ENCODE results near the gene DKK1. TPM values are rescaled to one million over a fixed set of nuclear protein-coding genes. Genes with fewer than 3 reads are reported as not detected.
A peak's percentile ranks its signal among the peaks of the same experiment; 100 is the strongest.

DKK1 gene
- total RNA-seq, 1 experiment from 2014 or later, result 75.2 TPM

- no peak overlapping the region for H3K27ac ChIP-seq
- no peaks in the 10 kb centered on the region for H3K9me2 ChIP-seq (ENCODE audit: insufficient read depth)
- peak overlapping the region; percentile 81 for H3K4me3 ChIP-seq
- BruUV-seq (replicated peaks), result no TSS peak
- TF ChIP-seq EZH2 (IDR thresholded peaks at IDR 0.05; ENCODE audit: low read depth), result no peak
- intact Hi-C loops (cut with micrococcal nuclease; ENCODE audit: unreplicated experiment), result no loop called here
- peaks cover 12% of the 10 kb centered on the region for H3K9me3 ChIP-seq (ENCODE audit: insufficient read depth, low read depth)
- H3K4me1 ChIP-seq (replicated peaks; ENCODE audit: insufficient read depth), result peaks cover 65% of the 10 kb centered on the region
- DNase-seq, result no peak
- H3K36me3 ChIP-seq (ENCODE audit: low read depth), result peaks cover 18% of the 10 kb centered on the region; the same call in 1 of the 2 replicates
- POLR2A ChIA-PET (ENCODE audit: unreplicated experiment), result no interaction called here
- peak overlapping the region; percentile 93 for H3K4me2 ChIP-seq
- H4K20me1 ChIP-seq (ENCODE audit: insufficient read depth), result no peaks in the 10 kb centered on the region
- no peaks in the 10 kb centered on the region for H3K27me3 ChIP-seq (ENCODE audit: insufficient read depth, low read depth)
- H2AFZ ChIP-seq, result no peak overlapping the region
- H3K79me2 ChIP-seq (ENCODE audit: low read depth), result peaks cover 28% of the 10 kb centered on the region
- peaks cover 40% of the 10 kb centered on the region for H3F3A ChIP-seq (ENCODE audit: insufficient read depth, low read depth)
- CTCF ChIA-PET, result interaction anchor here (0.5 to 1.2 kb wide), 2 partner anchors 8 to 68 kb away, joined by 5 to 14 read pairs; no protein-coding TSS in a partner anchor
Observed at GRCh38 chr10:52316001-52316400, 1.9 kb downstream of the DKK1 start.

- Histone ChIP-seq H4K20me1 (ENCODE audit: insufficient read depth) (no peaks in the 10 kb centered on the region), H3K27ac (peak overlapping the region; percentile 77; the same call in 1 of the 2 replicates), H3K27me3 (ENCODE audit: insufficient read depth, low read depth) (no peaks in the 10 kb centered on the region), H3K36me3 (ENCODE audit: low read depth) (peaks cover 18% of the 10 kb centered on the region; the same call in 1 of the 2 replicates), H3K4me2 (peak overlapping the region; percentile 93), H3K4me3 (peak overlapping the region; percentile 81; the same call in 1 of the 2 replicates), H3F3A (ENCODE audit: insufficient read depth, low read depth) (peaks cover 40% of the 10 kb centered on the region), H2AFZ (no peak overlapping the region), H3K9me2 (ENCODE audit: insufficient read depth) (no peaks in the 10 kb centered on the region), H3K79me2 (ENCODE audit: low read depth) (peaks cover 28% of the 10 kb centered on the region), H3K4me1 (replicated peaks; ENCODE audit: insufficient read depth) (peaks cover 65% of the 10 kb centered on the region), H3K9me3 (ENCODE audit: insufficient read depth, low read depth) (peaks cover 17% of the 10 kb centered on the region)
- ChIA-PET POLR2A (ENCODE audit: unreplicated experiment) (interaction anchor here (0.7 kb wide), 1 partner anchor 250 kb away, joined by 5 read pairs; no protein-coding TSS in a partner anchor), CTCF (interaction anchor here (0.5 to 1.2 kb wide), 2 partner anchors 9 to 67 kb away, joined by 5 to 14 read pairs; no protein-coding TSS in a partner anchor)
- DNase-seq, result no peak
- intact Hi-C loops (cut with micrococcal nuclease; ENCODE audit: unreplicated experiment), result no loop called here
- no peak for TF ChIP-seq CTCF (conservative IDR thresholded peaks at IDR 0.05)
- TF ChIP-seq EZH2 (IDR thresholded peaks at IDR 0.05; ENCODE audit: low read depth), result no peak
- no TSS peak for BruUV-seq (replicated peaks)
Observed at GRCh38 chr10:52316500-52316899, 2.4 kb downstream of the DKK1 start.

- H3K9me2 ChIP-seq (ENCODE audit: insufficient read depth), result no peaks in the 10 kb centered on the region
Observed at GRCh38 chr10:52318136-52318701, 4.1 kb downstream of the DKK1 start.

More at GRCh38 chr10:52318136-52318701, 4.1 kb downstream of the DKK1 start:
- ChIA-PET POLR2A (ENCODE audit: unreplicated experiment) (interaction anchor here (0.6 to 0.7 kb wide), 2 partner anchors 97 to 118 kb away, joined by 3 to 7 read pairs; no protein-coding TSS in a partner anchor), CTCF (no interaction called here)
- TF ChIP-seq EZH2 (IDR thresholded peaks at IDR 0.05; ENCODE audit: low read depth) (no peak), CTCF (conservative IDR thresholded peaks at IDR 0.05) (no peak)
- peaks cover 18% of the 10 kb centered on the region; the same call in 1 of the 2 replicates for H3K36me3 ChIP-seq (ENCODE audit: low read depth)
- peak overlapping the region; percentile 40; the same call in 1 of the 2 replicates for H2AFZ ChIP-seq
- peak overlapping the region; percentile 93 for H3K4me2 ChIP-seq
- DNase-seq, result no peak
- BruUV-seq (replicated peaks), result TSS peak; percentile 95
- H3K4me3 ChIP-seq, result peak overlapping the region; percentile 15; the same call in 1 of the 2 replicates
- no peaks in the 10 kb centered on the region for H3K27me3 ChIP-seq (ENCODE audit: insufficient read depth, low read depth)
- peaks cover 53% of the 10 kb centered on the region for H3K4me1 ChIP-seq (replicated peaks; ENCODE audit: insufficient read depth)
- H3K27ac ChIP-seq, result peak overlapping the region; percentile 77
- intact Hi-C loops (cut with micrococcal nuclease; ENCODE audit: unreplicated experiment), result loop anchor here (2.0 kb wide), 2 partner anchors 17 to 69 kb away; no protein-coding TSS in a partner anchor
- peaks cover 36% of the 10 kb centered on the region for H3F3A ChIP-seq (ENCODE audit: insufficient read depth, low read depth)
- H4K20me1 ChIP-seq (ENCODE audit: insufficient read depth), result no peaks in the 10 kb centered on the region
- peaks cover 28% of the 10 kb centered on the region for H3K79me2 ChIP-seq (ENCODE audit: low read depth)
- peaks cover 18% of the 10 kb centered on the region for H3K9me3 ChIP-seq (ENCODE audit: insufficient read depth, low read depth)

All from PC-9 (cell line).